ENCODE data around the gene FILIP1L. TPM values are rescaled to one million over a fixed set of nuclear protein-coding genes. Genes with fewer than 3 reads are reported as not detected.
A peak's percentile ranks its signal among the peaks of the same experiment; 100 is the strongest.

The FILIP1L gene
- polyA plus RNA-seq, 1 of the 3 experiments (the other 2 are of a cell fraction), result 26.8 TPM

DNA sequence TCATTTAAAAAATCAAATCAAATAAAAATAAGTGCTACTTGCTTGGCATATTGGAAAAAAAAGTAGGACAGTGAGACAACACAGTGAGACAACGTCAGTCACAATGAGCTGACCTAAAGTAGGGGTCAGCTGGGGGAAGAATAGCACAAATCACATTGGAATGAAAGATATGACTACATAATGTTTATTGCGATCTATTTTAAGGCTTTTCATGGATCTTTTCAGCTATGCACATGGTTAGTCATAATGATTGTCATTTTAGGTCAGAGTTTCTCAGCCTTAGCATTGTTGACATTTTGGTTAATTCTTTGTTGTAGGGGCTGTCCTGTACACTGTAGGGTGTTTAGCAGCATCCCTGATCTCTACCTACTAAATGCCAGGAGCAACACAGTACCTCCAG is 252.1 kb downstream of the FILIP1L start (continued):
- peak; percentile 54 for TF ChIP-seq FOSL2 (IDR thresholded peaks at IDR 0.05; ENCODE audit: borderline replicate concordance, low read depth)
- no peak for TF ChIP-seq RFX5 (IDR thresholded peaks at IDR 0.05; ENCODE audit: low read length)
- TF ChIP-seq EP300 (IDR thresholded peaks at IDR 0.05; ENCODE audit: borderline replicate concordance in 1 of 2, low read depth in 1 of 2, low read length in 1 of 2), result peak in 1 of 2 experiments; percentile 79; a peak in 2 of 4 replicates
- TF ChIP-seq RXRA (IDR thresholded peaks at IDR 0.05; ENCODE audit: borderline replicate concordance, low read depth), result peak; percentile 92
- no peak for TF ChIP-seq SMC3 (IDR thresholded peaks at IDR 0.05; ENCODE audit: low read depth, low read length)
- no peak for TF ChIP-seq SIN3A (IDR thresholded peaks at IDR 0.05; ENCODE audit: borderline replicate concordance, low read depth, low read length)
- no peak for TF ChIP-seq RAD21 (IDR thresholded peaks at IDR 0.05; ENCODE audit: low read length)
- no peak for TF ChIP-seq CHD2 (IDR thresholded peaks at IDR 0.05; ENCODE audit: low read length, partially characterized antibody)
- no peak for TF ChIP-seq MXI1 (IDR thresholded peaks at IDR 0.05; ENCODE audit: low read depth, low read length)
- TF ChIP-seq, protein P1, sequence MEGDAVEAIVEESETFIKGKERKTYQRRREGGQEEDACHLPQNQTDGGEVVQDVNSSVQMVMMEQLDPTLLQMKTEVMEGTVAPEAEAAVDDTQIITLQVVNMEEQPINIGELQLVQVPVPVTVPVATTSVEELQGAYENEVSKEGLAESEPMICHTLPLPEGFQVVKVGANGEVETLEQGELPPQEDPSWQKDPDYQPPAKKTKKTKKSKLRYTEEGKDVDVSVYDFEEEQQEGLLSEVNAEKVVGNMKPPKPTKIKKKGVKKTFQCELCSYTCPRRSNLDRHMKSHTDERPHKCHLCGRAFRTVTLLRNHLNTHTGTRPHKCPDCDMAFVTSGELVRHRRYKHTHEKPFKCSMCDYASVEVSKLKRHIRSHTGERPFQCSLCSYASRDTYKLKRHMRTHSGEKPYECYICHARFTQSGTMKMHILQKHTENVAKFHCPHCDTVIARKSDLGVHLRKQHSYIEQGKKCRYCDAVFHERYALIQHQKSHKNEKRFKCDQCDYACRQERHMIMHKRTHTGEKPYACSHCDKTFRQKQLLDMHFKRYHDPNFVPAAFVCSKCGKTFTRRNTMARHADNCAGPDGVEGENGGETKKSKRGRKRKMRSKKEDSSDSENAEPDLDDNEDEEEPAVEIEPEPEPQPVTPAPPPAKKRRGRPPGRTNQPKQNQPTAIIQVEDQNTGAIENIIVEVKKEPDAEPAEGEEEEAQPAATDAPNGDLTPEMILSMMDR (IDR thresholded peaks at IDR 0.05), result no peak
- TF ChIP-seq, protein P2, sequence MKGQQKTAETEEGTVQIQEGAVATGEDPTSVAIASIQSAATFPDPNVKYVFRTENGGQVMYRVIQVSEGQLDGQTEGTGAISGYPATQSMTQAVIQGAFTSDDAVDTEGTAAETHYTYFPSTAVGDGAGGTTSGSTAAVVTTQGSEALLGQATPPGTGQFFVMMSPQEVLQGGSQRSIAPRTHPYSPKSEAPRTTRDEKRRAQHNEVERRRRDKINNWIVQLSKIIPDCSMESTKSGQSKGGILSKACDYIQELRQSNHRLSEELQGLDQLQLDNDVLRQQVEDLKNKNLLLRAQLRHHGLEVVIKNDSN (IDR thresholded peaks at IDR 0.05; ENCODE audit: borderline replicate concordance, low read depth), result no peak
- TF ChIP-seq ELF1 (IDR thresholded peaks at IDR 0.05), result no peak
- no peak for TF ChIP-seq YY1 (IDR thresholded peaks at IDR 0.05; ENCODE audit: low read depth)
- TF ChIP-seq GABPA (IDR thresholded peaks at IDR 0.05; ENCODE audit: low read depth), result no peak
- TF ChIP-seq, protein P3, sequence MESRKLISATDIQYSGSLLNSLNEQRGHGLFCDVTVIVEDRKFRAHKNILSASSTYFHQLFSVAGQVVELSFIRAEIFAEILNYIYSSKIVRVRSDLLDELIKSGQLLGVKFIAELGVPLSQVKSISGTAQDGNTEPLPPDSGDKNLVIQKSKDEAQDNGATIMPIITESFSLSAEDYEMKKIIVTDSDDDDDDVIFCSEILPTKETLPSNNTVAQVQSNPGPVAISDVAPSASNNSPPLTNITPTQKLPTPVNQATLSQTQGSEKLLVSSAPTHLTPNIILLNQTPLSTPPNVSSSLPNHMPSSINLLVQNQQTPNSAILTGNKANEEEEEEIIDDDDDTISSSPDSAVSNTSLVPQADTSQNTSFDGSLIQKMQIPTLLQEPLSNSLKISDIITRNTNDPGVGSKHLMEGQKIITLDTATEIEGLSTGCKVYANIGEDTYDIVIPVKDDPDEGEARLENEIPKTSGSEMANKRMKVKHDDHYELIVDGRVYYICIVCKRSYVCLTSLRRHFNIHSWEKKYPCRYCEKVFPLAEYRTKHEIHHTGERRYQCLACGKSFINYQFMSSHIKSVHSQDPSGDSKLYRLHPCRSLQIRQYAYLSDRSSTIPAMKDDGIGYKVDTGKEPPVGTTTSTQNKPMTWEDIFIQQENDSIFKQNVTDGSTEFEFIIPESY (IDR thresholded peaks at IDR 0.05; ENCODE audit: borderline replicate concordance, low read depth), result 0 out of 2 replicates have a peak, but pooled peaks have one; percentile 32
- TF ChIP-seq, protein P4, sequence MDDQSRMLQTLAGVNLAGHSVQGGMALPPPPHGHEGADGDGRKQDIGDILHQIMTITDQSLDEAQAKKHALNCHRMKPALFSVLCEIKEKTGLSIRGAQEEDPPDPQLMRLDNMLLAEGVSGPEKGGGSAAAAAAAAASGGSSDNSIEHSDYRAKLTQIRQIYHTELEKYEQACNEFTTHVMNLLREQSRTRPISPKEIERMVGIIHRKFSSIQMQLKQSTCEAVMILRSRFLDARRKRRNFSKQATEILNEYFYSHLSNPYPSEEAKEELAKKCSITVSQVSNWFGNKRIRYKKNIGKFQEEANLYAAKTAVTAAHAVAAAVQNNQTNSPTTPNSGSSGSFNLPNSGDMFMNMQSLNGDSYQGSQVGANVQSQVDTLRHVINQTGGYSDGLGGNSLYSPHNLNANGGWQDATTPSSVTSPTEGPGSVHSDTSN (IDR thresholded peaks at IDR 0.05), result peak; percentile 89
- TF ChIP-seq, protein P5, sequence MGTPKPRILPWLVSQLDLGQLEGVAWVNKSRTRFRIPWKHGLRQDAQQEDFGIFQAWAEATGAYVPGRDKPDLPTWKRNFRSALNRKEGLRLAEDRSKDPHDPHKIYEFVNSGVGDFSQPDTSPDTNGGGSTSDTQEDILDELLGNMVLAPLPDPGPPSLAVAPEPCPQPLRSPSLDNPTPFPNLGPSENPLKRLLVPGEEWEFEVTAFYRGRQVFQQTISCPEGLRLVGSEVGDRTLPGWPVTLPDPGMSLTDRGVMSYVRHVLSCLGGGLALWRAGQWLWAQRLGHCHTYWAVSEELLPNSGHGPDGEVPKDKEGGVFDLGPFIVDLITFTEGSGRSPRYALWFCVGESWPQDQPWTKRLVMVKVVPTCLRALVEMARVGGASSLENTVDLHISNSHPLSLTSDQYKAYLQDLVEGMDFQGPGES (IDR thresholded peaks at IDR 0.05; ENCODE audit: low read depth, low read length), result no peak
- TF ChIP-seq JUND (IDR thresholded peaks at IDR 0.05), result peak; percentile 71

All from SK-N-SH (cell line).